DOHH2 (cell line): ENCODE results near the gene GRB10.

Source experiments
- CTCF ChIP-seq: fragments of 200-600 bp; sonication (generic); IDR thresholded peaks from one replicate; pipeline ENCODE4 v1.5.1; 2014; ENCODE audit warnings: antibody characterized with exemption, mild to moderate bottlenecking, low read depth, low read length; ENCODE audit not compliant: poor library complexity, severe bottlenecking
- EZH2phosphoT487 ChIP-seq: fragments of 200-600 bp; sonication (generic); IDR thresholded peaks from 2 replicates; pipeline ENCODE4 v1.6.1; 2017; ENCODE audit warnings: borderline replicate concordance, mild to moderate bottlenecking, antibody characterized with exemption, low read length, moderate library complexity, mixed read lengths

- TF ChIP-seq CTCF: no peak
- no peak for TF ChIP-seq EZH2phosphoT487
Measured at GRCh38 chr7:50687096-50687495, 95.6 kb downstream of the GRB10 start.
